GM12878 (cell line): Measurements from ENCODE around the gene TMOD3. TPM values are rescaled to one million over a fixed set of nuclear protein-coding genes. Genes with fewer than 3 reads are reported as not detected.

Experiments used
- ATAC-seq: fragments of 200-7000 bp; cut with Tn5 transposase; 3 replicates; pipeline ENCODE4 v1.9.1; 2020; ENCODE audit warnings: mild to moderate bottlenecking, moderate library complexity
- BruUV-seq: library from RNA; stranded (reverse); fragments of 400-500 nt; replicated peaks from 2 replicates; lab custom pipeline; 2021; lab: Mats Ljungman, UMichigan
- CTCF ChIA-PET: fragments of 300-600 bp; sonication (Branson Sonifier 250); formaldehyde crosslinking; extraction: SDS; loops from one replicate; lab custom pipeline; 2021; ENCODE audit warnings: inconsistent platforms; lab: Yijun Ruan, JAX
- POLR2A ChIA-PET: fragments of 350-600 bp; formaldehyde crosslinking; extraction: SDS; loops from one replicate; lab custom pipeline; 2021; ENCODE audit warnings: inconsistent platforms; lab: Charles Lee
- RAD21 ChIA-PET: fragments of 300-600 bp; sonication (Branson Sonifier 250); formaldehyde crosslinking; loops from one replicate; lab custom pipeline; 2023; ENCODE audit warnings: antibody characterized with exemption; ENCODE audit not compliant: unreplicated experiment; lab: Charles Lee
- SMC1A ChIA-PET: fragments of 300-600 bp; sonication (Branson Sonifier 250); formaldehyde crosslinking; loops from one replicate; lab custom pipeline; 2023; ENCODE audit not compliant: unreplicated experiment, uncharacterized antibody; lab: Charles Lee
- DNase-seq: peaks from one replicate; pipeline ENCODE4 v3.0.0-alpha.2; 2011; ENCODE audit warnings: low read depth, low spot score
- FAIRE-seq: peaks from 3 replicates; lab custom pipeline; 2011; peaks lifted over from hg19 to GRCh38; lab: Jason Lieb, UNC
- H2AFZ ChIP-seq: 2 replicates; pipeline ENCODE4 v1.6.0; 2011; ENCODE audit warnings: low read depth, low read length, control low read depth; ENCODE audit not compliant: control insufficient read depth
- H3K27ac ChIP-seq: 2 replicates; pipeline ENCODE4 v1.5.1; 2011; ENCODE audit warnings: control low read depth; ENCODE audit not compliant: control insufficient read depth, insufficient read depth
- H3K27me3 ChIP-seq, 2 experiments: replicated peaks in 1 of 2; 2 replicates each; pipeline versions ENCODE4 v1.6.0 to v1.6.1; 2011; ENCODE audit warnings: low read length in 1 of 2; ENCODE audit not compliant: control insufficient read depth in 2 of 2, insufficient read depth in 2 of 2
- H3K36me3 ChIP-seq, 2 experiments: 2 replicates each; pipeline ENCODE4 v1.5.1; 2011; ENCODE audit warnings: low read length in 1 of 2; ENCODE audit not compliant: control insufficient read depth in 2 of 2, insufficient read depth in 2 of 2
- H3K4me1 ChIP-seq: 2 replicates; pipeline ENCODE4 v1.6.1; 2011; ENCODE audit warnings: mild to moderate bottlenecking, low read length, moderate library complexity, mixed read lengths; ENCODE audit not compliant: control insufficient read depth, insufficient read depth
- H3K4me2 ChIP-seq: 2 replicates; pipeline ENCODE4 v1.6.0; 2011; ENCODE audit warnings: control low read depth; ENCODE audit not compliant: control insufficient read depth, insufficient read depth
- H3K4me3 ChIP-seq: fragments of 200-600 bp; sonication (generic); 2 replicates; pipeline ENCODE4 v1.5.1; 2016
- H3K79me2 ChIP-seq: 2 replicates; pipeline ENCODE4 v1.6.0; 2011; ENCODE audit warnings: low read length; ENCODE audit not compliant: control insufficient read depth, insufficient read depth
- H3K9ac ChIP-seq: 2 replicates; pipeline ENCODE4 v1.8.0; 2011; ENCODE audit warnings: low read length, control low read depth, mixed read lengths; ENCODE audit not compliant: control insufficient read depth, insufficient read depth
- H3K9me3 ChIP-seq: replicated peaks from 3 replicates; pipeline ENCODE4 v1.5.1; 2011; ENCODE audit warnings: mild to moderate bottlenecking, low read length; ENCODE audit not compliant: control insufficient read depth, insufficient read depth
- H4K20me1 ChIP-seq: 2 replicates; pipeline ENCODE4 v1.6.0; 2011; ENCODE audit not compliant: control insufficient read depth, insufficient read depth
- IRF3 ChIP-seq: fragments of 450-650 bp; IDR thresholded peaks from 2 replicates; pipeline ENCODE4 v1.6.1; 2014; ENCODE audit warnings: mild to moderate bottlenecking
- KLF5 ChIP-seq: fragments of 450-650 bp; IDR thresholded peaks from 2 replicates; pipeline ENCODE4 v1.6.1; 2014; ENCODE audit warnings: mild to moderate bottlenecking; ENCODE audit not compliant: partially characterized antibody
- REST ChIP-seq: IDR thresholded peaks from 2 replicates; pipeline ENCODE4 v1.6.1; 2012; ENCODE audit warnings: mild to moderate bottlenecking, low read depth, low read length
- SKIL ChIP-seq: fragments of 450-650 bp; IDR thresholded peaks from 2 replicates; pipeline ENCODE4 v1.6.1; 2017; ENCODE audit warnings: mild to moderate bottlenecking, low read depth, inconsistent platforms; ENCODE audit not compliant: poor library complexity, severe bottlenecking
- WRNIP1 ChIP-seq: IDR thresholded peaks from 2 replicates; pipeline ENCODE4 v1.6.1; 2011; ENCODE audit warnings: low read depth, low read length, improper control_type of control experiment, borderline replicate concordance
- ZNF687 ChIP-seq: fragments of 450-650 bp; IDR thresholded peaks from 2 replicates; pipeline ENCODE4 v1.6.1; 2017; ENCODE audit warnings: mild to moderate bottlenecking, moderate library complexity
- WGBS: methylation state at CpG from one replicate; pipeline ENCODE4 v1.1.6; 2016; ENCODE audit warnings: low lambda C conversion rate; ENCODE audit not compliant: insufficient replicate concordance, insufficient coverage; ENCODE audit errors: missing lambda C conversion rate; 5-methylcytosine and 5-hydroxymethylcytosine counted together
- in situ Hi-C: fragments of 300-500 bp; cut with MboI; formaldehyde crosslinking; loops from 9 replicates; pipeline ENCODE4 v1.14.3; 2018; ENCODE audit warnings: mixed read lengths
- intact Hi-C: fragments of 100-400 bp; cut with micrococcal nuclease; formaldehyde crosslinking; loops from one replicate; pipeline ENCODE4 v1.14.2; 2022; ENCODE audit not compliant: unreplicated experiment
- polyA plus RNA-seq, 11 experiments: library from polyadenylated mRNA; depleted of rRNA in 4 of 11; unstranded in 6 of 11; stranded (reverse) in 5 of 11; fragments of >200 nt; fragmentation: Nextera tagmentation in 4 of 11; fragmentation: Illumina TruSeq in 1 of 11; extraction: Ambion mirVana in 4 of 11; extraction: Trizol in 1 of 11; gene quantifications; 1 replicate in 1 of 11; 2 replicates in 10 of 11; pipeline versions ENCODE4 v1.2.1 to v1.2.3, GENCODE V29; 2011 to 2016; ENCODE audit warnings: inconsistent platforms in 2 of 11, missing spikeins in 2 of 11, low read depth in 1 of 11
- total RNA-seq, 4 experiments: library from RNA; depleted of rRNA in 3 of 4; stranded (reverse); fragments of >200 nt in 3 of 4; fragmentation: Illumina TruSeq in 1 of 4; extraction: Trizol in 1 of 4; gene quantifications; 2 replicates each; pipeline versions ENCODE4 v1.2.1 to v1.2.3, GENCODE V29; 2013 to 2021

Gene TMOD3
- total and polyA plus RNA-seq, 10 of the 15 experiments (the other 5 are each of a cell fraction or from before 2014, with no cell fraction given), result 5.2 to 39.4 (median 22.5) TPM

- no peak for TF ChIP-seq ZNF687
- TF ChIP-seq WRNIP1, result no peak
- no peak for TF ChIP-seq IRF3
Measured at GRCh38 chr15:51874751-51875644, 45.5 kb downstream of the TMOD3 start (continued).

- H3K9me3 ChIP-seq, result no peaks in the 10 kb centered on the region
- H3K4me3 ChIP-seq, result no peak overlapping the region
- CTCF ChIA-PET, result interaction anchor here (1.0 kb wide), 1 partner anchor 332 kb away, joined by 3 read pairs; no protein-coding TSS in a partner anchor
- H3K4me1 ChIP-seq, result no peaks in the 10 kb centered on the region
- H4K20me1 ChIP-seq, result no peaks in the 10 kb centered on the region
- BruUV-seq, result no TSS peak
- peaks cover 2 to 19% of the 10 kb centered on the region in 2 experiments for H3K36me3 ChIP-seq
- H3K79me2 ChIP-seq, result no peaks in the 10 kb centered on the region
- DNase-seq (no peak), FAIRE-seq (no peak), ATAC-seq (no peak)
- 83% methylated on average over 4 of the region's 5 CpGs for WGBS
- no peak overlapping the region for H2AFZ ChIP-seq
- SMC1A ChIA-PET, result interaction anchor here (1.6 kb wide), 1 partner anchor 9 kb away, joined by 4 read pairs; no protein-coding TSS in a partner anchor
- in situ Hi-C loops, result no loop called here
- intact Hi-C loops, result no loop called here
- no peaks in the 10 kb centered on the region for H3K27me3 ChIP-seq
- H3K27ac ChIP-seq, result no peak overlapping the region
- H3K9ac ChIP-seq, result no peak overlapping the region
- POLR2A ChIA-PET, result no interaction called here
- H3K4me2 ChIP-seq, result no peak overlapping the region
- RAD21 ChIA-PET, result no interaction called here
- TF ChIP-seq SKIL (no peak), KLF5 (no peak), REST (no peak)
Measured at GRCh38 chr15:51876169-51876568, 46.7 kb downstream of the TMOD3 start.
